ENCODE data around the gene PTPRN.

PTPRN gene

DNA sequence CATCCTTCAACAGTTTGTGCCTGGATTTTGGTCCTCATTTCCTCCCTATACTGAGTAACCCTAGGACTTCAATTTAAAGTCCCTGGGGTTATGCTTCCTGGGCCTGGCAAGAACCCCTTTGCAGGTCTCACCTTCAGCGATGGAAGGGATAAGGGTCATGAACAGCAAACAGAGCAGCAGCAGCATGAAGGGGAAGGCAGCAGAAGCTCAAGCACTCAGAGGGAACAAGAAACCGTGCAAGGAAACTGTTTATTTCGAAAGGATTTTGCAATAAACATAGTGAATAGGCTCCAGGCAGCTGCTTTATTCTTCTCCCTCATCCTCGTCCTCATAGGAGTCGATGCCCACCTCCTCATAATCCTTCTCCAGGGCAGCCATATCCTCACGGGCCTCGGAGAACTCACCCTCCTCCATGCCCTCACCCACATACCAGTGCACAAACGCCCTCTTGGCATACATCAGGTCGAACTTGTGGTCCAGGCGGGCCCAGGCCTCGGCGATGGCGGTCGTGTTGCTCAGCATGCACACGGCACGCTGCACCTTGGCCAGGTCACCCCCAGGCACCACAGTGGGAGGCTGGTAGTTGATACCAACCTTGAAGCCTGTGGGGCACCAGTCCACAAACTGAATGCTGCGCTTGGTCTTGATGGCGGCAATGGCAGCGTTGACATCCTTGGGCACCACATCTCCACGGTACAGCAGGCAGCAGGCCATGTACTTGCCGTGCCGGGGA lies 59.0 kb downstream of the PTPRN start:
- TF ChIP-seq, protein P1, sequence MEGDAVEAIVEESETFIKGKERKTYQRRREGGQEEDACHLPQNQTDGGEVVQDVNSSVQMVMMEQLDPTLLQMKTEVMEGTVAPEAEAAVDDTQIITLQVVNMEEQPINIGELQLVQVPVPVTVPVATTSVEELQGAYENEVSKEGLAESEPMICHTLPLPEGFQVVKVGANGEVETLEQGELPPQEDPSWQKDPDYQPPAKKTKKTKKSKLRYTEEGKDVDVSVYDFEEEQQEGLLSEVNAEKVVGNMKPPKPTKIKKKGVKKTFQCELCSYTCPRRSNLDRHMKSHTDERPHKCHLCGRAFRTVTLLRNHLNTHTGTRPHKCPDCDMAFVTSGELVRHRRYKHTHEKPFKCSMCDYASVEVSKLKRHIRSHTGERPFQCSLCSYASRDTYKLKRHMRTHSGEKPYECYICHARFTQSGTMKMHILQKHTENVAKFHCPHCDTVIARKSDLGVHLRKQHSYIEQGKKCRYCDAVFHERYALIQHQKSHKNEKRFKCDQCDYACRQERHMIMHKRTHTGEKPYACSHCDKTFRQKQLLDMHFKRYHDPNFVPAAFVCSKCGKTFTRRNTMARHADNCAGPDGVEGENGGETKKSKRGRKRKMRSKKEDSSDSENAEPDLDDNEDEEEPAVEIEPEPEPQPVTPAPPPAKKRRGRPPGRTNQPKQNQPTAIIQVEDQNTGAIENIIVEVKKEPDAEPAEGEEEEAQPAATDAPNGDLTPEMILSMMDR (IDR thresholded peaks at IDR 0.05; ENCODE audit: low read length, missing control alignments): no peak
- H3K4me3 ChIP-seq (replicated peaks; ENCODE audit: low read depth, low read length): no peak overlapping the region
- peak; percentile 27 for DNase-seq (ENCODE audit: low read depth)

DNA sequence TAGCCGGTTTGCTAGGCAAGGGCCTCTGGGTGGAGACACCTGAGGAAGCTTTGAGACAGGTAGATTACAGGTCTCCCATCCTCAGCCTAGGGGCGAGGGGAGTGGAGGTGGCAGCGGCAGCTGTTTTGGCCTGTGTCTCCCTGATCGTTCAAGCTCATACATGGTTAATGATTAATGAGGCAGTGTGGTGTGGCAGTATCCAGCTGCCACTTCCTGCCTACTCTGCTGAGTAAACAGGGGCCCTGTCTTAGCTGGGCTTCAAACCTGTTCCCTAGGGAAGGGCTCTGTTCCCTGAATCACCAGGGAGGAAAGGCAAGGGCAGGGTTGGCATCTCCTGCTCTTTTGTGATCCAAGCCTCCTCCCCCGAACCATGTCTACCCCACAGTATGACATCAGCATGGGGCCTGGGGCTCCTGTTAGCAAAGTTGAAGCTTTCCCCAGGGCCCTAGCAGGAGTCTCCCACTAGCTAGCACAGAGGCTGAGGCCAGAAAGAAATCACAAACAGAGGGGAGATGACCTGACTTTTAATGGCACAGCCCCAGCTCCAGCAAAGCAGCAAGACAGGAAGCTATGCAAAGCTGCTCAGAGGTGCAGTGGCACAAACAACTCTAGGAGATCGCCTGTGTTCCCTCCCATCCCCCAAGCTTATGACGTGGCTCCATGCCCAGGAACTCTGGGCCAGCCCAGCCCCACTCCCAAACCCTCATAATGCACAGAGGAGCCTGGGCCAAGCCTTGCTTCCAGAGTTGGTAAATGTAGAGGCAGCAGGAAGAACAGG lies 59.8 kb downstream of the PTPRN start:
- TF ChIP-seq, protein P1 (IDR thresholded peaks at IDR 0.05; ENCODE audit: low read length, missing control alignments): no peak
- DNase-seq (ENCODE audit: low read depth): peak; percentile 95
- peak overlapping the region; percentile 17 for H3K4me3 ChIP-seq (replicated peaks; ENCODE audit: low read depth, low read length)

DNA sequence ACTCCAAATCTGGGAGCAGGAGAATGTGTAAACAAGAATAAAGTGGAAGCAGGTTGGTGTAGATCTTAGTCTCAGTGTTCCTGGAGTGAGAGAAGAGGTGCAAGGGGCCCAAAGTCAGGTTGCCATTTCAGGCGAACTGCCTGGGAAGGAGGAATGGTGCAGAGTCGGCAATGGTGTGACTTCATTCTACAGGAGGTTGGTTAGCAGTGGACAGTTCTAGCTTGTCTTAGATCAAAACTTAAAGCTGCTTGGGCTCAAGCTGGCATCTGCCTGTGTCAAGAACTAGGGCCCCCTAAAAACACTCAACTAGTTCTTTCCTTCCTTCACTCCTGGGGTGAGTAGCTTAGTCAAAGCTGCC lies 60.4 kb downstream of the PTPRN start:
- no peak for DNase-seq (ENCODE audit: low read depth)
- H3K4me3 ChIP-seq (replicated peaks; ENCODE audit: low read depth, low read length): peak overlapping the region; percentile 17
- TF ChIP-seq, protein P1 (IDR thresholded peaks at IDR 0.05; ENCODE audit: low read length, missing control alignments): no peak

DNA sequence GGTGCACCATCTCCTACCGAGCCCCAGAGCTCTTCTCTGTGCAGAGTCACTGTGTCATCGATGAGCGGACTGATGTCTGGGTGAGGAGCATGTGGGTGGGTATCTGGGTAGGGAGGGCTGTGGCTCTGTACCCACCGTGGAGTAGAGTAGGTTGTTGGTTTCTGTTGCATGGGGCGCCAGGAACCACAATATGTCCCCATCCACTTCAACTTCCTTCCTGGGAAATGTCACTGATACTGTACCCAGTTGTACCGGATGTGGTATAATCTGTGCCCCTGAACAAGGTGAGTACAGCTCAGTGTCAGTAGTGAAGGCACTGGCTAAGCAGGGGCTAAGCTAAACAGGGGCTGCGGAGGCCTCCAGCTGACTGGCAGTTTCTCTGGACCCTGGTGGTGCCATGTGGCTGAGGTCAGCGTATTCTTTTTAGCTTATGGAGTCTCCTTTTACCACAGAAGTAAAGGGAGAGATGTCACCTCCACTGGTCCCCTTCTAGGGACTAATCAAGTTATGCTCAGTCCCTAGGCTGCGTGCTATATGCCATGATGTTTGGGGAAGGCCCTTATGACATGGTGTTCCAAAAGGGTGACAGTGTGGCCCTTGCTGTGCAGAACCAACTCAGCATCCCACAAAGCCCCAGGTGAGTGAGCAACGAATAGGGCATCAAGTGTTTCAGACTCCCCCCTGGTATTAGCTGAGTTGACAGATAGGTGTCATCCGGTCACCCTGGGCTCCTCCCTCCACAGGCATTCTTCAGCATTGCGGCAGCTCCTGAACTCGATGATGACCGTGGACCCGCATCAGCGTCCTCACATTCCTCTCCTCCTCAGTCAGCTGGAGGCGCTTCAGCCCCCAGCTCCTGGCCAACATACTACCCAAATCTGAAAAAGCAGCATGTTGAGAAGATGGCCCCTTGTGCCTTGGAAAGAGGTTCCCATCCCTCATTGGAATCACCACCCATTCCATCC lies 61.2 kb downstream of the PTPRN start:
- TF ChIP-seq, protein P1 (IDR thresholded peaks at IDR 0.05; ENCODE audit: low read length, missing control alignments): no peak
- DNase-seq (ENCODE audit: low read depth): no peak
- no peak overlapping the region for H3K4me3 ChIP-seq (replicated peaks; ENCODE audit: low read depth, low read length)

DNA sequence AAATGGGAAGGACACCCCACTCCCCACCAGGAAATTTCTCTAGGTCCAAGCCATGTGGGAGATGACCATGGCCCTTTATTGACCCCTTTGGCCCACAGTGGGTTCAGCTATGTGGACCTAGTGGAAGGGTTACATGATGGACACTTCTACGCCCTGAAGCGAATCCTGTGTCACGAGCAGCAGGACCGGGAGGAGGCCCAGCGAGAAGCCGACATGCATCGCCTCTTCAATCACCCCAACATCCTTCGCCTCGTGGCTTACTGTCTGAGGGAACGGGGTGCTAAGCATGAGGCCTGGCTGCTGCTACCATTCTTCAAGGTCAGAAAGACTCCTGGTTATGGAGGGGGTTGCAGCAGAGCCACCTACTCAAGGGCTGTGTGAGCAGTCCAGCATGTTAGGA lies 62.6 kb downstream of the PTPRN start:
- peak overlapping the region; percentile 93 for H3K4me3 ChIP-seq (replicated peaks; ENCODE audit: low read depth, low read length)
- DNase-seq (ENCODE audit: low read depth): no peak
- TF ChIP-seq, protein P1 (IDR thresholded peaks at IDR 0.05; ENCODE audit: low read length, missing control alignments): no peak

DNA sequence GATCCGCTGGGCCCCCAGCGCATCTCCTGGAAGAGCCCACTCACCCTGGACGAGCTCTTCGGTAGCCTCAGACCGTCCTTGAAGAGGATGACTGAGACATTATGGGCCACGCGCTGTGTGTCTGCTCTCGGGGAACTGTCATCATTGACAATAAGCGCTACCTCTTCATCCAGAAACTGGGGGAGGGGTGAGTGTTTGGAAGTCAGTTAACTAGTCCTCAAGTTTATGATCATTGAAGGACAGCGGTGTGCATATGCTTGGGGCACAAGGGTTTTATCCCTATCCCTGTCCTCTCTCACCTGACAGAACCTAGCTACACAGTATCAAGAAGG lies 63.3 kb downstream of the PTPRN start:
- H3K4me3 ChIP-seq (replicated peaks; ENCODE audit: low read depth, low read length): peak overlapping the region; percentile 93
- TF ChIP-seq, protein P1 (IDR thresholded peaks at IDR 0.05; ENCODE audit: low read length, missing control alignments): no peak
- no peak for DNase-seq (ENCODE audit: low read depth)
